HepG2 (cell line): ENCODE data around the gene FKBP5. TPM values are rescaled to one million over a fixed set of nuclear protein-coding genes. Genes with fewer than 3 reads are reported as not detected.

ENCODE experiments used
- AHR ChIP-seq: IDR thresholded peaks from 2 replicates; pipeline ENCODE4 v1.6.1; 2018; ENCODE audit warnings: missing genetic modification reagents, missing compliant biosample characterization
- ATF1 ChIP-seq: IDR thresholded peaks from 2 replicates; pipeline ENCODE4 v1.6.1; 2016; ENCODE audit warnings: mild to moderate bottlenecking, control low read depth
- DMTF1 ChIP-seq: sonication (generic); formaldehyde crosslinking; IDR thresholded peaks from 2 replicates; pipeline ENCODE4 v1.4.0; 2020; ENCODE audit warnings: mild to moderate bottlenecking, missing genetic modification reagents
- DNMT3B ChIP-seq: conservative IDR thresholded peaks from 2 replicates; pipeline ENCODE4 v1.6.1; 2016; ENCODE audit warnings: missing biosample characterization, control low read depth
- EEA1 ChIP-seq: sonication (generic); formaldehyde crosslinking; IDR thresholded peaks from 2 replicates; pipeline ENCODE4 v1.5.1; 2020; ENCODE audit warnings: mild to moderate bottlenecking, missing genetic modification reagents, borderline replicate concordance
- HOXA3 ChIP-seq: sonication (generic); formaldehyde crosslinking; IDR thresholded peaks from 2 replicates; pipeline ENCODE4 v1.5.0; 2020; ENCODE audit warnings: missing genetic modification reagents
- IRX3 ChIP-seq: sonication (generic); formaldehyde crosslinking; IDR thresholded peaks from 2 replicates; pipeline ENCODE4 v1.8.1; 2023; ENCODE audit warnings: mild to moderate bottlenecking, low read depth, missing genetic modification reagents, borderline replicate concordance
- ISL2 ChIP-seq: sonication (generic); formaldehyde crosslinking; IDR thresholded peaks from 2 replicates; pipeline ENCODE4 v1.5.0; 2020; ENCODE audit warnings: missing genetic modification reagents
- MLLT10 ChIP-seq: sonication (generic); formaldehyde crosslinking; IDR thresholded peaks from 2 replicates; pipeline ENCODE4 v1.4.0; 2020; ENCODE audit warnings: missing genetic modification reagents
- MYC ChIP-seq: sonication (generic); formaldehyde crosslinking; IDR thresholded peaks from 2 replicates; pipeline ENCODE4 v1.9.0; 2021; ENCODE audit warnings: missing genetic modification reagents, borderline replicate concordance
- NFE2L2 ChIP-seq: fragments of 150-350 bp; IDR thresholded peaks from 2 replicates; pipeline ENCODE4 v1.6.1; 2014; ENCODE audit warnings: low read length
- NFRKB ChIP-seq: fragments of 450-650 bp; IDR thresholded peaks from 2 replicates; pipeline ENCODE4 v1.6.1; 2017
- RORA ChIP-seq: sonication (generic); formaldehyde crosslinking; IDR thresholded peaks from 2 replicates; pipeline ENCODE4 v1.5.0; 2020; ENCODE audit warnings: mild to moderate bottlenecking, missing genetic modification reagents, moderate library complexity
- SNRNP70 ChIP-seq: fragments of 200-400 bp; formaldehyde crosslinking; IDR thresholded peaks from 2 replicates; pipeline ENCODE4 v1.6.1; 2017; ENCODE audit warnings: mild to moderate bottlenecking, low read depth, low read length, moderate library complexity
- SRY ChIP-seq: sonication (generic); formaldehyde crosslinking; IDR thresholded peaks from 2 replicates; pipeline ENCODE4 v1.8.0; 2022; ENCODE audit warnings: mild to moderate bottlenecking, missing genetic modification reagents
- ZFP1 ChIP-seq: IDR thresholded peaks from 2 replicates; pipeline ENCODE4 v1.6.1; 2016
- ZNF30 ChIP-seq: sonication (generic); formaldehyde crosslinking; IDR thresholded peaks from 2 replicates; pipeline ENCODE4 v1.5.0; 2020; ENCODE audit warnings: mild to moderate bottlenecking, missing genetic modification reagents
- ZNF34 ChIP-seq: sonication (generic); formaldehyde crosslinking; IDR thresholded peaks from 2 replicates; pipeline ENCODE4 v1.4.0; 2020; ENCODE audit warnings: mild to moderate bottlenecking, missing genetic modification reagents, borderline replicate concordance
- ZNF343 ChIP-seq: sonication (generic); formaldehyde crosslinking; IDR thresholded peaks from 2 replicates; pipeline ENCODE4 v1.4.0; 2020; ENCODE audit warnings: mild to moderate bottlenecking, missing genetic modification reagents
- ZNF484 ChIP-seq: sonication (generic); formaldehyde crosslinking; IDR thresholded peaks from 2 replicates; pipeline ENCODE4 v1.5.1; 2020; ENCODE audit warnings: mild to moderate bottlenecking, low read depth, missing genetic modification reagents, borderline replicate concordance
- ZNF770 ChIP-seq: sonication (generic); formaldehyde crosslinking; IDR thresholded peaks from 2 replicates; pipeline ENCODE4 v1.5.0; 2020; ENCODE audit warnings: mild to moderate bottlenecking, missing genetic modification reagents
- ZNF777 ChIP-seq: sonication (generic); formaldehyde crosslinking; IDR thresholded peaks from 2 replicates; pipeline ENCODE4 v1.4.0; 2020; ENCODE audit warnings: missing genetic modification reagents
- polyA plus RNA-seq, 8 experiments: library from polyadenylated mRNA; depleted of rRNA in 3 of 8; stranded (reverse) in 7 of 8; unstranded in 1 of 8; fragments of >200 nt; fragmentation: Illumina TruSeq in 4 of 8; extraction: Trizol in 4 of 8; gene quantifications; 2 replicates each; pipeline versions ENCODE4 v1.2.1 to v1.2.3, GENCODE V29; 2011 to 2016; ENCODE audit warnings: low read depth in 4 of 8, missing spikeins in 1 of 8, mixed read lengths in 1 of 8; ENCODE audit not compliant: insufficient read depth in 1 of 8
- total RNA-seq, 5 experiments: library from RNA; depleted of rRNA; stranded (reverse); fragments of >200 nt; fragmentation: Illumina TruSeq; extraction: Trizol; gene quantifications; 2 replicates each; pipeline ENCODE4 v1.2.3, GENCODE V29; 2016; ENCODE audit warnings: low read depth in 1 of 5
- TF ChIP-seq, protein P1 (sequence below): IDR thresholded peaks from 2 replicates; pipeline ENCODE4 v1.6.1; 2018; ENCODE audit warnings: missing genetic modification reagents
- TF ChIP-seq, protein P2 (sequence below): sonication (generic); formaldehyde crosslinking; conservative IDR thresholded peaks from 2 replicates; pipeline ENCODE4 v1.8.0; 2022; ENCODE audit warnings: mild to moderate bottlenecking, moderate library complexity, missing genetic modification reagents

FKBP5 gene
- total and polyA plus RNA-seq, 2 of the 13 experiments (the other 11 are each of a cell fraction or from before 2014, with no cell fraction given) = 8.0 to 17.4 TPM

GRCh38 chr6:35731736-35732532 lies 43.2 kb upstream of the FKBP5 start (continued):
- TF ChIP-seq ISL2 = peak; percentile 62
- TF ChIP-seq ZNF30 = peak; percentile 26; the same call in 1 of the 2 replicates
- TF ChIP-seq, protein P1, sequence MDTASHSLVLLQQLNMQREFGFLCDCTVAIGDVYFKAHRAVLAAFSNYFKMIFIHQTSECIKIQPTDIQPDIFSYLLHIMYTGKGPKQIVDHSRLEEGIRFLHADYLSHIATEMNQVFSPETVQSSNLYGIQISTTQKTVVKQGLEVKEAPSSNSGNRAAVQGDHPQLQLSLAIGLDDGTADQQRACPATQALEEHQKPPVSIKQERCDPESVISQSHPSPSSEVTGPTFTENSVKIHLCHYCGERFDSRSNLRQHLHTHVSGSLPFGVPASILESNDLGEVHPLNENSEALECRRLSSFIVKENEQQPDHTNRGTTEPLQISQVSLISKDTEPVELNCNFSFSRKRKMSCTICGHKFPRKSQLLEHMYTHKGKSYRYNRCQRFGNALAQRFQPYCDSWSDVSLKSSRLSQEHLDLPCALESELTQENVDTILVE = peak; percentile 94
- 0 out of 2 replicates have a peak, but pooled peaks have one; percentile 59 for TF ChIP-seq DNMT3B (CRISPR knock-in tag)
- no peak for TF ChIP-seq ATF1 (CRISPR knock-in tag)
- peak; percentile 53 for TF ChIP-seq HOXA3 (CRISPR knock-in tag)
- TF ChIP-seq ZNF777 = peak; percentile 66
- no peak for TF ChIP-seq ZNF34 (CRISPR knock-in tag)
- no peak for TF ChIP-seq ZNF484 (CRISPR knock-in tag)
- TF ChIP-seq IRX3 = no peak
- TF ChIP-seq RORA = no peak
- TF ChIP-seq, protein P2, sequence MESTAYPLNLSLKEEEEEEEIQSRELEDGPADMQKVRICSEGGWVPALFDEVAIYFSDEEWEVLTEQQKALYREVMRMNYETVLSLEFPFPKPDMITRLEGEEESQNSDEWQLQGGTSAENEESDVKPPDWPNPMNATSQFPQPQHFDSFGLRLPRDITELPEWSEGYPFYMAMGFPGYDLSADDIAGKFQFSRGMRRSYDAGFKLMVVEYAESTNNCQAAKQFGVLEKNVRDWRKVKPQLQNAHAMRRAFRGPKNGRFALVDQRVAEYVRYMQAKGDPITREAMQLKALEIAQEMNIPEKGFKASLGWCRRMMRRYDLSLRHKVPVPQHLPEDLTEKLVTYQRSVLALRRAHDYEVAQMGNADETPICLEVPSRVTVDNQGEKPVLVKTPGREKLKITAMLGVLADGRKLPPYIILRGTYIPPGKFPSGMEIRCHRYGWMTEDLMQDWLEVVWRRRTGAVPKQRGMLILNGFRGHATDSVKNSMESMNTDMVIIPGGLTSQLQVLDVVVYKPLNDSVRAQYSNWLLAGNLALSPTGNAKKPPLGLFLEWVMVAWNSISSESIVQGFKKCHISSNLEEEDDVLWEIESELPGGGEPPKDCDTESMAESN (CRISPR knock-in tag) = 0 out of 2 replicates have a peak, but pooled peaks have one; percentile 49
- TF ChIP-seq ZNF770 = peak; percentile 92
- no peak for TF ChIP-seq ZNF343 (CRISPR knock-in tag)
- TF ChIP-seq NFE2L2 = no peak
- TF ChIP-seq ZFP1 (CRISPR knock-in tag) = peak; percentile 77; the same call in 1 of the 2 replicates
- peak; percentile 92; the same call in 1 of the 2 replicates for TF ChIP-seq AHR (CRISPR knock-in tag)
- no peak for TF ChIP-seq SNRNP70
- no peak for TF ChIP-seq MLLT10 (CRISPR knock-in tag)
- TF ChIP-seq NFRKB = no peak
- TF ChIP-seq EEA1 = no peak
- no peak for TF ChIP-seq SRY (CRISPR knock-in tag)
- TF ChIP-seq DMTF1 = no peak
- peak; percentile 93; the same call in 1 of the 2 replicates for TF ChIP-seq MYC (CRISPR knock-in tag)
